Activated B cell treated with CpG ODN at 0.5 μM for 24 hours (primary cell): ENCODE measurements around the gene UPB1. TPM values are rescaled to one million over a fixed set of nuclear protein-coding genes. Genes with fewer than 3 reads are reported as not detected.

ENCODE experiments used
- ATAC-seq: fragments of 200-7000 bp; cut with Tn5 transposase; one replicate; pipeline ENCODE4 v1.10.0; 2021; ENCODE audit warnings: low read depth, mild to moderate bottlenecking, moderate library complexity
- CTCF ChIA-PET: fragments of 350-600 bp; sonication (Branson Sonifier 250); formaldehyde crosslinking; loops from one replicate; lab custom pipeline; 2021; ENCODE audit warnings: antibody characterized with exemption; lab: Charles Lee
- POLR2A ChIA-PET: fragments of 350-600 bp; sonication (Branson Sonifier 250); formaldehyde crosslinking; loops from one replicate; lab custom pipeline; 2021; ENCODE audit warnings: antibody characterized with exemption; lab: Charles Lee
- DNase-seq: peaks from one replicate; pipeline ENCODE4 v3.0.0; 2022
- H3K27ac Mint-ChIP-seq: one replicate; pipeline ENCODE4 v1.8.0; 2020; ENCODE audit warnings: mixed read lengths
- H3K27me3 Mint-ChIP-seq: one replicate; pipeline ENCODE4 v1.8.0; 2021; ENCODE audit warnings: mixed read lengths
- H3K36me3 Mint-ChIP-seq: one replicate; pipeline ENCODE4 v1.8.0; 2021; ENCODE audit warnings: low read depth, mixed read lengths
- H3K4me1 Mint-ChIP-seq: one replicate; pipeline ENCODE4 v1.8.0; 2021; ENCODE audit warnings: mixed read lengths
- H3K4me3 Mint-ChIP-seq: one replicate; pipeline ENCODE4 v1.8.0; 2020; ENCODE audit warnings: mild to moderate bottlenecking, mixed read lengths
- H3K9me3 Mint-ChIP-seq: one replicate; pipeline ENCODE4 v1.8.0; 2020; ENCODE audit warnings: mixed read lengths
- CTCF ChIP-seq: fragments of 200-600 bp; IDR thresholded peaks from one replicate; pipeline ENCODE4 v1.8.0; 2022; ENCODE audit warnings: antibody characterized with exemption, mild to moderate bottlenecking
- intact Hi-C: fragments of 100-400 bp; cut with micrococcal nuclease; formaldehyde crosslinking; loops from one replicate; pipeline ENCODE4 v1.15.1; 2024
- total RNA-seq: library from RNA; stranded (reverse); gene quantifications from 2 replicates; pipeline ENCODE4 v1.2.3, GENCODE V29; 2022

UPB1 gene
- total RNA-seq, 1 donor from 2014 or later = 1.3 TPM

- Mint-ChIP-seq H3K27me3 (no peaks in the 10 kb centered on the region), H3K36me3 (no peaks in the 10 kb centered on the region), H3K4me1 (peaks cover 12% of the 10 kb centered on the region), H3K27ac (no peak overlapping the region), H3K4me3 (no peak overlapping the region), H3K9me3 (no peaks in the 10 kb centered on the region)
- TF ChIP-seq CTCF = no peak
- CTCF ChIA-PET = no interaction called here
- ATAC-seq (no peak), DNase-seq (no peak)
- POLR2A ChIA-PET = no interaction called here
- intact Hi-C loops = no loop called here
Observed at GRCh38 chr22:24459911-24460310, 35.2 kb upstream of the UPB1 start.

- H3K27ac Mint-ChIP-seq = no peak overlapping the region
- H3K27me3 Mint-ChIP-seq = no peaks in the 10 kb centered on the region
- ChIA-PET POLR2A (no interaction called here), CTCF (no interaction called here)
- ATAC-seq (no peak), DNase-seq (no peak)
- H3K4me1 Mint-ChIP-seq = peaks cover 12% of the 10 kb centered on the region
- no peak overlapping the region for H3K4me3 Mint-ChIP-seq
- intact Hi-C loops = no loop called here
- H3K36me3 Mint-ChIP-seq = no peaks in the 10 kb centered on the region
- no peaks in the 10 kb centered on the region for H3K9me3 Mint-ChIP-seq
- TF ChIP-seq CTCF = no peak
Observed at GRCh38 chr22:24460418-24461089, 34.6 kb upstream of the UPB1 start.

GRCh38 chr22:24463071-24463760 lies 31.9 kb upstream of the UPB1 start:
- POLR2A ChIA-PET = interaction anchor here (0.6 to 1.6 kb wide), 4 partner anchors 13 to 49 kb away, joined by 4 to 7 read pairs (median 5); no protein-coding TSS in a partner anchor

GRCh38 chr22:24465566-24465965 lies 29.6 kb upstream of the UPB1 start:
- H3K4me3 Mint-ChIP-seq = no peak overlapping the region
- H3K27me3 Mint-ChIP-seq = no peaks in the 10 kb centered on the region
- no peak for TF ChIP-seq CTCF
- no peaks in the 10 kb centered on the region for H3K9me3 Mint-ChIP-seq
- H3K27ac Mint-ChIP-seq = no peak overlapping the region
- no peaks in the 10 kb centered on the region for H3K36me3 Mint-ChIP-seq
- no peak for DNase-seq
- H3K4me1 Mint-ChIP-seq = peaks cover 20% of the 10 kb centered on the region
- CTCF ChIA-PET = no interaction called here
- POLR2A ChIA-PET = no interaction called here
- intact Hi-C loops = no loop called here
- ATAC-seq = no peak

More at GRCh38 chr22:24463071-24463760, 31.9 kb upstream of the UPB1 start:
- Mint-ChIP-seq H3K4me1 (peaks cover 20% of the 10 kb centered on the region), H3K27ac (peak overlapping the region; percentile 81), H3K36me3 (no peaks in the 10 kb centered on the region), H3K27me3 (no peaks in the 10 kb centered on the region), H3K4me3 (no peak overlapping the region), H3K9me3 (no peaks in the 10 kb centered on the region)
- DNase-seq (no peak), ATAC-seq (peak; percentile 10)
- CTCF ChIA-PET = interaction anchor here (1.0 kb wide), 2 partner anchors 40 to 41 kb away, joined by 3 read pairs; no protein-coding TSS in a partner anchor
- no peak for TF ChIP-seq CTCF
- intact Hi-C loops = no loop called here

GRCh38 chr22:24465975-24466374 lies 29.2 kb upstream of the UPB1 start:
- intact Hi-C loops = no loop called here
- ChIA-PET POLR2A (no interaction called here), CTCF (no interaction called here)
- no peak for TF ChIP-seq CTCF
- no peak for DNase-seq
- H3K4me1 Mint-ChIP-seq = peaks cover 20% of the 10 kb centered on the region
- H3K27me3 Mint-ChIP-seq = no peaks in the 10 kb centered on the region
- no peaks in the 10 kb centered on the region for H3K36me3 Mint-ChIP-seq
- no peak overlapping the region for H3K4me3 Mint-ChIP-seq
- no peak overlapping the region for H3K27ac Mint-ChIP-seq
- H3K9me3 Mint-ChIP-seq = no peaks in the 10 kb centered on the region
- no peak for ATAC-seq
